H9 (cell line): Measurements from ENCODE around the gene DKK3. TPM values are rescaled to one million over a fixed set of nuclear protein-coding genes. Genes with fewer than 3 reads are reported as not detected.

Source experiments
- DNase-seq: peaks from one replicate; pipeline ENCODE4 v3.0.0-alpha.2; 2017
- H2AFZ ChIP-seq: one replicate; pipeline ENCODE4 v1.6.1; 2013; ENCODE audit warnings: mild to moderate bottlenecking, low read length, control low read depth, moderate library complexity
- H2AK5ac ChIP-seq: 2 replicates; pipeline ENCODE4 v1.6.1; 2013; ENCODE audit warnings: low read length, control low read depth, mixed read lengths; ENCODE audit not compliant: insufficient read length
- H2BK120ac ChIP-seq: one replicate; pipeline ENCODE4 v1.6.1; 2013; ENCODE audit warnings: low read depth, mild to moderate bottlenecking, low read length, control low read depth, inconsistent platforms; ENCODE audit not compliant: poor library complexity, severe bottlenecking
- H2BK12ac ChIP-seq: 2 replicates; pipeline ENCODE4 v1.6.1; 2013; ENCODE audit warnings: low read length, control low read depth, mixed read lengths, low read depth; ENCODE audit not compliant: insufficient read length
- H2BK15ac ChIP-seq: 2 replicates; pipeline ENCODE4 v1.6.1; 2013; ENCODE audit warnings: low read depth, low read length, control low read depth
- H2BK20ac ChIP-seq: one replicate; pipeline ENCODE4 v1.6.1; 2013; ENCODE audit warnings: low read depth, mild to moderate bottlenecking, low read length, control low read depth, inconsistent platforms; ENCODE audit not compliant: poor library complexity, severe bottlenecking
- H2BK5ac ChIP-seq: 2 replicates; pipeline ENCODE4 v1.6.1; 2013; ENCODE audit warnings: low read length, control low read depth, mixed read lengths; ENCODE audit not compliant: insufficient read length
- H3K14ac ChIP-seq: 2 replicates; pipeline ENCODE4 v1.6.1; 2013; ENCODE audit warnings: low read length, control low read depth; ENCODE audit not compliant: insufficient read depth
- H3K18ac ChIP-seq: 2 replicates; pipeline ENCODE4 v1.6.1; 2013; ENCODE audit warnings: low read depth, mild to moderate bottlenecking, mixed read lengths, low read length, control low read depth; ENCODE audit not compliant: insufficient read length
- H3K23ac ChIP-seq: 2 replicates; pipeline ENCODE4 v1.6.1; 2013; ENCODE audit warnings: low read length, control low read depth, mixed read lengths, low read depth; ENCODE audit not compliant: insufficient read length
- H3K23me2 ChIP-seq: 2 replicates; pipeline ENCODE4 v1.6.1; 2013; ENCODE audit warnings: low read depth, mild to moderate bottlenecking, mixed read lengths, low read length, control low read depth; ENCODE audit not compliant: insufficient read length, poor library complexity, severe bottlenecking
- H3K27ac ChIP-seq: 2 replicates; pipeline ENCODE4 v1.5.1; 2013; ENCODE audit warnings: low read length, control low read depth, mixed read lengths, low read depth; ENCODE audit not compliant: insufficient read length
- H3K27me3 ChIP-seq: 2 replicates; pipeline ENCODE4 v1.6.1; 2013; ENCODE audit warnings: low read length, control low read depth, inconsistent platforms; ENCODE audit not compliant: insufficient read depth
- H3K4ac ChIP-seq: 2 replicates; pipeline ENCODE4 v1.6.1; 2013; ENCODE audit warnings: low read depth, mild to moderate bottlenecking, control low read depth, inconsistent platforms, low read length, moderate library complexity
- H3K4me1 ChIP-seq: 2 replicates; pipeline ENCODE4 v1.6.1; 2013; ENCODE audit warnings: low read length, control low read depth, inconsistent platforms; ENCODE audit not compliant: insufficient read depth
- H3K4me2 ChIP-seq: 2 replicates; pipeline ENCODE4 v1.6.1; 2013; ENCODE audit warnings: low read length, control low read depth, mixed read lengths; ENCODE audit not compliant: insufficient read length, insufficient read depth
- H3K56ac ChIP-seq: 2 replicates; pipeline ENCODE4 v1.6.1; 2013; ENCODE audit warnings: low read depth, mild to moderate bottlenecking, mixed read lengths, low read length, control low read depth; ENCODE audit not compliant: insufficient read length
- H3K79me1 ChIP-seq: 2 replicates; pipeline ENCODE4 v1.6.1; 2013; ENCODE audit warnings: low read depth, mild to moderate bottlenecking, moderate library complexity, low read length, control low read depth, inconsistent platforms; ENCODE audit not compliant: insufficient read depth, poor library complexity, severe bottlenecking
- H3K79me2 ChIP-seq: 2 replicates; pipeline ENCODE4 v1.6.1; 2013; ENCODE audit warnings: low read length, control low read depth, inconsistent platforms; ENCODE audit not compliant: insufficient read depth
- H3K9ac ChIP-seq: 2 replicates; pipeline ENCODE4 v1.6.1; 2013; ENCODE audit warnings: low read length, control low read depth, mixed read lengths; ENCODE audit not compliant: insufficient read length; ENCODE audit errors: extremely low read depth
- H3K9me3 ChIP-seq: one replicate; pipeline ENCODE4 v1.6.1; 2013; ENCODE audit warnings: low read depth, low read length, inconsistent platforms; ENCODE audit not compliant: control insufficient read depth
- H3T11ph ChIP-seq: one replicate; pipeline ENCODE4 v1.6.1; 2013; ENCODE audit warnings: mild to moderate bottlenecking, low read length, control low read depth, inconsistent platforms
- H4K20me1 ChIP-seq: one replicate; pipeline ENCODE4 v1.6.1; 2013; ENCODE audit not compliant: control insufficient read depth, insufficient read length, insufficient read depth
- H4K5ac ChIP-seq: 2 replicates; pipeline ENCODE4 v1.6.1; 2013; ENCODE audit warnings: low read depth, mild to moderate bottlenecking, mixed read lengths, low read length, control low read depth; ENCODE audit not compliant: insufficient read length
- H4K8ac ChIP-seq: replicated peaks from 2 replicates; pipeline ENCODE4 v1.6.1; 2013; ENCODE audit warnings: low read length, control low read depth, mixed read lengths, low read depth; ENCODE audit not compliant: insufficient read length
- H4K91ac ChIP-seq: 2 replicates; pipeline ENCODE4 v1.6.1; 2013; ENCODE audit warnings: low read depth, mild to moderate bottlenecking, moderate library complexity, mixed read lengths, low read length, control low read depth; ENCODE audit not compliant: insufficient read length
- H3K27ac Mint-ChIP-seq, 3 experiments: 2 replicates in 2 of 3; 3 replicates in 1 of 3; pipeline ENCODE4 v1.8.0; 2020 to 2021; ENCODE audit warnings: mixed read lengths in 3 of 3, mild to moderate bottlenecking in 1 of 3, moderate library complexity in 1 of 3
- H3K27me3 Mint-ChIP-seq: 2 replicates; pipeline ENCODE4 v1.8.0; 2021; ENCODE audit warnings: low read depth, mild to moderate bottlenecking, moderate library complexity, mixed read lengths
- H3K36me3 Mint-ChIP-seq, 3 experiments: 2 replicates in 2 of 3; 3 replicates in 1 of 3; pipeline ENCODE4 v1.8.0; 2020 to 2021; ENCODE audit warnings: low read depth in 3 of 3, mixed read lengths in 3 of 3; ENCODE audit not compliant: insufficient read depth in 1 of 3
- H3K4me1 Mint-ChIP-seq, 2 experiments: 2 replicates each; pipeline ENCODE4 v1.8.0; 2020; ENCODE audit warnings: mixed read lengths in 2 of 2
- H3K4me3 Mint-ChIP-seq, 2 experiments: 2 replicates in 1 of 2; 3 replicates in 1 of 2; pipeline ENCODE4 v1.8.0; 2020 to 2021; ENCODE audit warnings: mild to moderate bottlenecking in 2 of 2, mixed read lengths in 2 of 2, moderate library complexity in 1 of 2
- H3K9me3 Mint-ChIP-seq, 2 experiments: 2 replicates in 1 of 2; 3 replicates in 1 of 2; pipeline ENCODE4 v1.8.0; 2020; ENCODE audit warnings: mild to moderate bottlenecking in 2 of 2, mixed read lengths in 2 of 2, moderate library complexity in 1 of 2
- WGBS: extraction: QIAGEN DNeasy Blood & Tissue Kit; methylation state at CpG from one replicate; pipeline ENCODE4 v1.1.7; 2013; ENCODE audit warnings: missing lambda C conversion rate, low lambda C conversion rate, mixed read lengths; ENCODE audit not compliant: insufficient read length; ENCODE audit errors: extremely low coverage; 5-methylcytosine and 5-hydroxymethylcytosine counted together
- total RNA-seq: library from RNA; stranded (reverse); gene quantifications from 2 replicates; pipeline ENCODE4 v1.2.1, GENCODE V29; 2021
- TF ChIP-seq, protein P1 (sequence below): fragments of 200-600 bp; sonication (generic); conservative IDR thresholded peaks from 3 replicates; pipeline ENCODE4 v1.8.0; 2021; ENCODE audit warnings: antibody characterized with exemption, mild to moderate bottlenecking

Gene DKK3
- total RNA-seq, 1 experiment from 2014 or later = 17.1 TPM

DNA sequence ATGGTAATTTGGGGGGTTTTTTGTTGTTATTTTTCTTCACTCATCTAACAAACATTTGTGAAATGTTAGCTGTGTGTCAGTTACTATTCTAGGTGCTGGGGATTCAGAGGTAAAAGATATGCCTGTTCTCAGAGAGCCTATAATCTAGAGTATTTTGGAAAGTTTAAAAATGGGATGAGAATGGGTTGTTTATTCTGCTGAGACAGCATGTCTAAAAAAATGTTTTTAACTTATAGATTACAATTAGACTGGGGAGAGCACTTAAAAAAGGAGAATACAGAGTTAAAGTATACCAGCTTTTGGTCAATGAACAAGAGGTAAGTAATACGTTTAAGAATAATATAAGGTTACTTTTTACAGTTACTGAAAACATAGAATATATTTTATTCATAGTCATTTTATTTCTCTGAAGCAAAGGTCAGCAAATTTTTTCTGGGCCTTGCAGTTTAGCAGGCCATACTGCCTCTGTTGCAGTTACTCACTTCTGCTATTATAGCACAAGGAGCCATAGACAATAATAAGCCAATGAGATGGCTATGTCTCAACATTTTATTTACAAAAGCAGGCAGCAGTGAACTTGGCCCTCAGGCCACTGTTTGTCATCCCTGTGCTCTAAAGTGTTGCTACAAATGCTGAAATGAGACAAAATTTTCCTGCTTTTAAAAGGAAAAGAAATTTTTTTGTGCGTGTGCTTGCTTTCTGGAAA, 60.0 kb downstream of the DKK3 start:
- H3K36me3 Mint-ChIP-seq = peaks cover 0 to 23% (median 18%) of the 10 kb centered on the region in 3 experiments; a peak in 6 of 7 replicates
- no peaks in the 10 kb centered on the region for H3K9me3 Mint-ChIP-seq

More for the DNA sequence above, 60.0 kb downstream of the DKK3 start:
- no peak overlapping the region for H2BK120ac ChIP-seq
- H3K18ac ChIP-seq = no peak overlapping the region
- no peaks in the 10 kb centered on the region for H3K9me3 ChIP-seq
- H3K79me2 ChIP-seq = no peaks in the 10 kb centered on the region
- DNase-seq = no peak
- Mint-ChIP-seq H3K27me3 (no peaks in the 10 kb centered on the region), H3K4me3 (no peak overlapping the region), H3K4me1 (no peaks in the 10 kb centered on the region), H3K27ac (no peak overlapping the region)
- H2BK20ac ChIP-seq = no peak overlapping the region
- H2BK5ac ChIP-seq = no peak overlapping the region
- H3K9ac ChIP-seq = no peak overlapping the region
- H3T11ph ChIP-seq = no peak overlapping the region
- H3K79me1 ChIP-seq = no peaks in the 10 kb centered on the region
- no CpG with 5 or more reads among the region's 2 CpGs for WGBS
- no peak overlapping the region for H3K4me2 ChIP-seq
- H4K20me1 ChIP-seq = no peaks in the 10 kb centered on the region
- no peaks in the 10 kb centered on the region for H3K4me1 ChIP-seq
- H3K14ac ChIP-seq = no peak overlapping the region
- no peak overlapping the region for H2BK15ac ChIP-seq
- H4K91ac ChIP-seq = no peak overlapping the region
- H4K5ac ChIP-seq = no peak overlapping the region
- no peak overlapping the region for H2AK5ac ChIP-seq
- H3K4ac ChIP-seq = no peak overlapping the region
- H3K27me3 ChIP-seq = no peaks in the 10 kb centered on the region
- no peak overlapping the region for H2BK12ac ChIP-seq
- TF ChIP-seq, protein P1, sequence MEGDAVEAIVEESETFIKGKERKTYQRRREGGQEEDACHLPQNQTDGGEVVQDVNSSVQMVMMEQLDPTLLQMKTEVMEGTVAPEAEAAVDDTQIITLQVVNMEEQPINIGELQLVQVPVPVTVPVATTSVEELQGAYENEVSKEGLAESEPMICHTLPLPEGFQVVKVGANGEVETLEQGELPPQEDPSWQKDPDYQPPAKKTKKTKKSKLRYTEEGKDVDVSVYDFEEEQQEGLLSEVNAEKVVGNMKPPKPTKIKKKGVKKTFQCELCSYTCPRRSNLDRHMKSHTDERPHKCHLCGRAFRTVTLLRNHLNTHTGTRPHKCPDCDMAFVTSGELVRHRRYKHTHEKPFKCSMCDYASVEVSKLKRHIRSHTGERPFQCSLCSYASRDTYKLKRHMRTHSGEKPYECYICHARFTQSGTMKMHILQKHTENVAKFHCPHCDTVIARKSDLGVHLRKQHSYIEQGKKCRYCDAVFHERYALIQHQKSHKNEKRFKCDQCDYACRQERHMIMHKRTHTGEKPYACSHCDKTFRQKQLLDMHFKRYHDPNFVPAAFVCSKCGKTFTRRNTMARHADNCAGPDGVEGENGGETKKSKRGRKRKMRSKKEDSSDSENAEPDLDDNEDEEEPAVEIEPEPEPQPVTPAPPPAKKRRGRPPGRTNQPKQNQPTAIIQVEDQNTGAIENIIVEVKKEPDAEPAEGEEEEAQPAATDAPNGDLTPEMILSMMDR = no peak
- no peak overlapping the region for H3K27ac ChIP-seq
- no peak overlapping the region for H2AFZ ChIP-seq
- no peak overlapping the region for H4K8ac ChIP-seq
- H3K56ac ChIP-seq = no peak overlapping the region
- H3K23ac ChIP-seq = no peak overlapping the region
- H3K23me2 ChIP-seq = no peaks in the 10 kb centered on the region
